Fibroblast of lung (primary cell): Measurements from ENCODE around the gene SLC39A2. TPM values are rescaled to one million over a fixed set of nuclear protein-coding genes. Genes with fewer than 3 reads are reported as not detected.
"Not testable (repeated sequence)": the region's sequence is repeated elsewhere in the genome, so short reads cannot be mapped to it uniquely, and the experiment has no call there.

Experiments used
- DNase-seq, 2 donors: peaks; one replicate each; pipeline versions ENCODE4 v3.0.0 to v3.0.0-alpha.2; 2010; ENCODE audit warnings: low read depth in 2 of 2
- H2AFZ ChIP-seq: 2 replicates; pipeline ENCODE4 v1.5.1; 2012; ENCODE audit warnings: low read length, control low read depth, inconsistent platforms
- H3K27ac ChIP-seq: 2 replicates; pipeline ENCODE4 v1.5.1; 2011; ENCODE audit warnings: low read length, control low read depth; ENCODE audit not compliant: insufficient read depth
- H3K27me3 ChIP-seq: 2 replicates; pipeline ENCODE4 v1.5.1; 2011; ENCODE audit warnings: mild to moderate bottlenecking, low read length; ENCODE audit not compliant: control insufficient read depth, insufficient read depth
- H3K36me3 ChIP-seq: 2 replicates; pipeline ENCODE4 v1.5.1; 2011; ENCODE audit warnings: low read length; ENCODE audit not compliant: control insufficient read depth, insufficient read depth
- H3K4me1 ChIP-seq: 2 replicates; pipeline ENCODE4 v1.5.1; 2011; ENCODE audit warnings: low read length; ENCODE audit not compliant: control insufficient read depth, insufficient read depth; ENCODE audit errors: extremely low read depth
- H3K4me2 ChIP-seq: 2 replicates; pipeline ENCODE4 v1.5.1; 2011; ENCODE audit warnings: low read length, control low read depth; ENCODE audit not compliant: insufficient read depth; ENCODE audit errors: extremely low read depth
- H3K4me3 ChIP-seq, 4 experiments: fragments of 200-600 bp in 1 of 4; sonication (generic) in 1 of 4; replicated peaks in 1 of 4; 2 replicates each; pipeline ENCODE4 v1.5.1; 2011 to 2016; ENCODE audit warnings: low read length in 4 of 4, low read depth in 3 of 4, mild to moderate bottlenecking in 3 of 4, control low read depth in 2 of 4, inconsistent platforms in 1 of 4, mixed read lengths in 1 of 4; ENCODE audit not compliant: insufficient read depth in 1 of 4; ENCODE audit errors: control extremely low read depth in 1 of 4
- H3K79me2 ChIP-seq: 2 replicates; pipeline ENCODE4 v1.5.1; 2012; ENCODE audit warnings: mild to moderate bottlenecking, low read length, inconsistent platforms; ENCODE audit not compliant: control insufficient read depth, insufficient read depth
- H3K9ac ChIP-seq: 2 replicates; pipeline ENCODE4 v1.5.1; 2011; ENCODE audit warnings: mild to moderate bottlenecking, low read length, control low read depth; ENCODE audit not compliant: insufficient read depth
- H3K9me3 ChIP-seq: 2 replicates; pipeline ENCODE4 v1.5.1; 2012; ENCODE audit warnings: low read depth, low read length; ENCODE audit not compliant: control insufficient read depth, insufficient read depth
- H4K20me1 ChIP-seq: 2 replicates; pipeline ENCODE4 v1.5.1; 2011; ENCODE audit warnings: low read length; ENCODE audit not compliant: control insufficient read depth, insufficient read depth; ENCODE audit errors: extremely low read depth
- EZH2 ChIP-seq: IDR thresholded peaks from 2 replicates; pipeline ENCODE4 v1.5.1; 2012; ENCODE audit warnings: low read length, control low read depth, mild to moderate bottlenecking; ENCODE audit errors: missing control alignments
- polyA plus RNA-seq, 2 donors: library from polyadenylated mRNA; depleted of rRNA in 1 of 2; stranded (reverse) in 1 of 2; unstranded in 1 of 2; fragments of >200 nt; gene quantifications; 2 replicates each; pipeline ENCODE4 v1.2.1, GENCODE V29; 2011 to 2012; ENCODE audit warnings: missing spikeins in 1 of 2
- total RNA-seq: library from RNA; depleted of rRNA; stranded (reverse); fragments of >200 nt; gene quantifications from 2 replicates; pipeline ENCODE4 v1.2.1, GENCODE V29; 2014
- TF ChIP-seq, protein P1 (sequence below), 2 donors: IDR thresholded peaks in 1 of 2; conservative IDR thresholded peaks in 1 of 2; 1 replicate in 1 of 2; 2 replicates in 1 of 2; pipeline ENCODE4 v1.5.1; 2011 to 2012; ENCODE audit warnings: low read length in 2 of 2, control low read depth in 1 of 2, inconsistent platforms in 1 of 2, low read depth in 1 of 2, mild to moderate bottlenecking in 1 of 2

Gene SLC39A2
- total and polyA plus RNA-seq, 2 donors (not counting 1 experiment from before 2014, with no cell fraction given): 0.17 TPM; not detected in 1

DNA sequence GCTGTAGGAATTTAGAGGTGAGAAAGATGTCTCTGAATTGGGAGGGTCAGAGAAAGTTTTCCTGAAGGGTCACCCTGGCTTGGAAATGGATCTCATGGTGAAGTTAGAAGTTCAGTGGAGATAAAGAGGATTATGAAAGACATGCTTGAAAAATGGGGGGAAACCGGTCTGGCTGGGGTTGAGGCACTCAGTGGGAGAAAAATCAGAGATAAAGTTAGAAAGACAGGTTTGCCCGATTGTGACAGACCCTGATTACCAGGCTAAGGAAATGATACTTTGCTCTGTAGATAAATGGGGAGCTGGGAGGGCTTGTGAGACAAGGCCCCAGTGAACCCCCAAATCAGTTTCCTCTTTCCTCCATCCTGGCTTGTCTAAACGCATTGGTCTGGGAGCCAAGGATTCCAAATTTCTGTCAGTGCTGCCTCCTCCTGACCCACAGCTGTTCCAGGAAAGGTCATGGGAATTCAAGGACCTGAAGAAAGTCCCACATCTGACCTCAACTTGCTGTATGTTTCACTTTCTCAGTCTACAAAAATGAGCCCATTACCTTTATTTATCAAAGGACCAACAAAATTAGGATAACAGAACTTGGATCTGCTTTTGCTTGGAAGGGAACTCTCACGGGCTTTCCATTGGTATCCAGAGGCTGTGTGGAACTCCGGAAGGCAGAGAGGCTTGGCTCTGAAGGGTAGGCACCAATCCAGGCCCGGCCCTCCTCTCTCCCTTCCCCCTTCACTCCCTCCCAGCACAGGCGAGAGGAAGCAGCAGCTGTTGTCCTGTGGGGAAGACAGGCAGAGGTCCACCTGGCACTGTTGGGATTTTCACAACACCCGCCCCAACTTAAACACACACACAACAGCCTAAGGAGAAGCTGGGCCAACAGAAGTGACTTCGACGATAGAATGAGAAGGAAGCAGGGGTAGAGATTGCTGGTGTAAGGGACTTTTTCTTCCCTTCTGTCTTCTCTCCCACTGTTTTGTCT is 39.6 kb downstream of the SLC39A2 start:
- H3K27me3 ChIP-seq: peaks cover 13% of the 10 kb centered on the region
- H3K9ac ChIP-seq: no peak overlapping the region
- peak; percentile 61 to 70 for DNase-seq
- TF ChIP-seq, protein P1, sequence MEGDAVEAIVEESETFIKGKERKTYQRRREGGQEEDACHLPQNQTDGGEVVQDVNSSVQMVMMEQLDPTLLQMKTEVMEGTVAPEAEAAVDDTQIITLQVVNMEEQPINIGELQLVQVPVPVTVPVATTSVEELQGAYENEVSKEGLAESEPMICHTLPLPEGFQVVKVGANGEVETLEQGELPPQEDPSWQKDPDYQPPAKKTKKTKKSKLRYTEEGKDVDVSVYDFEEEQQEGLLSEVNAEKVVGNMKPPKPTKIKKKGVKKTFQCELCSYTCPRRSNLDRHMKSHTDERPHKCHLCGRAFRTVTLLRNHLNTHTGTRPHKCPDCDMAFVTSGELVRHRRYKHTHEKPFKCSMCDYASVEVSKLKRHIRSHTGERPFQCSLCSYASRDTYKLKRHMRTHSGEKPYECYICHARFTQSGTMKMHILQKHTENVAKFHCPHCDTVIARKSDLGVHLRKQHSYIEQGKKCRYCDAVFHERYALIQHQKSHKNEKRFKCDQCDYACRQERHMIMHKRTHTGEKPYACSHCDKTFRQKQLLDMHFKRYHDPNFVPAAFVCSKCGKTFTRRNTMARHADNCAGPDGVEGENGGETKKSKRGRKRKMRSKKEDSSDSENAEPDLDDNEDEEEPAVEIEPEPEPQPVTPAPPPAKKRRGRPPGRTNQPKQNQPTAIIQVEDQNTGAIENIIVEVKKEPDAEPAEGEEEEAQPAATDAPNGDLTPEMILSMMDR (conservative IDR thresholded peaks at IDR 0.05 in 1 of 2, IDR thresholded peaks at IDR 0.05 in 1 of 2; ENCODE audit: low read depth in 1 of 2, low read length in 2 of 2): no peak
- TF ChIP-seq EZH2: no peak
- no peak overlapping the region for H3K4me3 ChIP-seq
- H3K4me1 ChIP-seq: no peaks in the 10 kb centered on the region
- no peak overlapping the region for H3K27ac ChIP-seq
- no peaks in the 10 kb centered on the region for H3K79me2 ChIP-seq
- peak overlapping the region; percentile 54 for H2AFZ ChIP-seq
- H3K36me3 ChIP-seq: no peaks in the 10 kb centered on the region
- H4K20me1 ChIP-seq: no peaks in the 10 kb centered on the region
- H3K4me2 ChIP-seq: peak overlapping the region; percentile 29
- H3K9me3 ChIP-seq: no peaks in the 10 kb centered on the region

- H3K27ac ChIP-seq: no peak overlapping the region
- no peaks in the 10 kb centered on the region for H3K36me3 ChIP-seq
- H2AFZ ChIP-seq: no peak overlapping the region
- no peaks in the 10 kb centered on the region for H3K4me1 ChIP-seq
- TF ChIP-seq, protein P1 (conservative IDR thresholded peaks at IDR 0.05 in 1 of 2, IDR thresholded peaks at IDR 0.05 in 1 of 2; ENCODE audit: low read depth in 1 of 2, low read length in 2 of 2): peak; percentile 59 to 70
- TF ChIP-seq EZH2: no peak
- no peaks in the 10 kb centered on the region for H3K79me2 ChIP-seq
- H3K27me3 ChIP-seq: peaks cover 15% of the 10 kb centered on the region
- no peak overlapping the region for H3K4me3 ChIP-seq
- H3K4me2 ChIP-seq: no peak overlapping the region
- no peak overlapping the region for H3K9ac ChIP-seq
- no peaks in the 10 kb centered on the region for H4K20me1 ChIP-seq
- peak; percentile 61 to 75 for DNase-seq
- H3K9me3 ChIP-seq: no peaks in the 10 kb centered on the region
These were observed 40.7 kb downstream of the SLC39A2 start for GRCh38 chr14:21039585-21040369.

GRCh38 chr14:21040370-21040925 is 41.4 kb downstream of the SLC39A2 start:
- Histone ChIP-seq H3K27me3 (peaks cover 11% of the 10 kb centered on the region), H3K36me3 (no peaks in the 10 kb centered on the region), H3K4me2 (no peak overlapping the region), H2AFZ (no peak overlapping the region), H3K4me1 (no peaks in the 10 kb centered on the region), H3K4me3 (no peak overlapping the region), H3K9me3 (no peaks in the 10 kb centered on the region), H3K79me2 (no peaks in the 10 kb centered on the region), H3K9ac (no peak overlapping the region), H4K20me1 (no peaks in the 10 kb centered on the region), H3K27ac (no peak overlapping the region)
- TF ChIP-seq EZH2: no peak
- TF ChIP-seq, protein P1 (conservative IDR thresholded peaks at IDR 0.05 in 1 of 2, IDR thresholded peaks at IDR 0.05 in 1 of 2; ENCODE audit: low read depth in 1 of 2, low read length in 2 of 2): no peak
- DNase-seq: no peak

DNA sequence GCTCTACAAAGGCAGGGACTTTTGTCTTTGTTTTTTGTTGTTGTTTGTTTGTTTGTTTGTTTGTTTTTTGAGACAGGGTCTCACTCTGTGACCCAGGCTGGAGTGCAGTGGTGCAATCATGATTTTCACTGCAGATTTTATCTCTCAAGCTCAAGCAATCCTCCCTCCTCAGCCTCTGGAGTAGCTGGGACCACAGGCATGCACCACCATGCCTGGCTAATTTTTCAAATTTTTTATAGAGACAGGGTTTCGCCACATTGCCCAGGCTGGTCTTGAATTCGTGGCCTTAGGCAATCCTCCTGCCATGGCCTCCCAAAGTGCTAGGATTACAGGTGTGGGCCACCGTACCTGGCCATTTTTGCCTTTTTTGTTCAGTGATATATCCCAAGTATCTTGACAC is 41.8 kb downstream of the SLC39A2 start:
- H3K9me3 ChIP-seq: not testable (repeated sequence)

More for the DNA sequence above, 41.8 kb downstream of the SLC39A2 start:
- H4K20me1 ChIP-seq, H3K27ac ChIP-seq, H3K4me1 ChIP-seq, H2AFZ ChIP-seq, H3K79me2 ChIP-seq, H3K4me2 ChIP-seq, H3K36me3 ChIP-seq, H3K4me3 ChIP-seq, H3K9ac ChIP-seq: not testable (repeated sequence)
- peaks cover 13% of the 10 kb centered on the region for H3K27me3 ChIP-seq
- DNase-seq: peak in 1 of 2 donors; percentile 19
